NCI-H2029 (cell line): ENCODE measurements around the gene UMOD.
A peak's percentile ranks its signal among the peaks of the same experiment; 100 is the strongest.

Experiments used
- DNase-seq: peaks from one replicate; lab custom pipeline; 2025; lab: John Stamatoyannopoulos, UW

Gene UMOD

DNA sequence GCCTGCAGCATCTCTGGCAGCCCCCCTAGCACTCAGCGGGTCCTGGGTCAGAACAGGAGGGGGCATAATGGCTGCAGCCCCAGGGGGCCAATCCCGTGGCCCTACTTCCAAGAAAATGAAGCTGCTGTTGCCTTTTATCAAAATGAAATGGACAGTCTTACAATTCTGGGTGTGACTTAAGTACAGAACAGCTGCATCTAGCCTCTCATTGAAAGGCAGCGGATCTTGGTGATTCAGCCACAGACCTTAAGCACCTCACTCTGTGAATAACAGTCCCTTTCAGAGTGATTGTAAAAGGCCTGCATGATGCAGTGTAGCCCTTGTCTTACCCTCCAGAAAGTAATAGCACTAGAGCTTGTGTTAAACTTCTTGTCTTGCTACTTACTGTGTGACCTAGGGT is 11.5 kb upstream of the UMOD start:
- DNase-seq, result no peak

DNA sequence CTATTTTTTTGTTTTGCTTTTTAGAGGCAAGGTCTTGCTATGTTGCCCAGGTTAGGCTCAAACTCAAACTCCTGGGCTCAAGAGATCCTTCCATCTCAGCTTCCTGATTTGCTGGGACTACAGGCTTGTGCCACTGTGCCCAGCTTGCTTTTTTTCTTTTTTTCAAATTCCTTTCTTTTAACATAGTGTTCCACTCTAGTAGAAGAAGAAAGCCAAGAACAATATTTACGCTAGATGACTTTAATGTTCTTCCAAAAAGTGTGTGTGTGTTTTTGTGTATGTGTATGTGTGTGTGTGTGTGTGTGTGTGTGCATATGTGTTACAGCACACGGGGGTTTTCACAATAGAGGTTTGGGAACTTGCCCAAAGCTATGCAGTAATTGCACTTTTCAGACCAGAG is 10.7 kb upstream of the UMOD start:
- DNase-seq, result no peak

DNA sequence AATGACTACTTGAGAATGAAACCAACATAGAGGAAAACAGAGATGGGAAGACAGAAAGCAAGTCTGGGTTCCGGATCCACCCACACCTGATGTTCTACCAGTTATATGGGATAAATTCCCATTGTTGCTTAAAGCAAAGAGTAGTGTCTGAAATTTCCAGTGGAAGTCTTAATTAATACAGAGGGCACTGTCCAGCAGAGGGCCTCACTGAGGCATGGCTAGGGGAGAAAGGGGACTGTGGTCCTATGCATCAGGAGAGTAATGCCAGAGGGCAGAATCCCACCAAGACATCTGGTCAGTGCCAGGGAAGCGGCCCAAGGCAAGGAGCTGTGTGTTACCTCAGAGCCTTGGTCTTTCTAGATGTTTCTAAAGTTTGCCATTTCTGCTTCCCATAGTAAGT is 7.5 kb upstream of the UMOD start:
- DNase-seq, result no peak

DNA sequence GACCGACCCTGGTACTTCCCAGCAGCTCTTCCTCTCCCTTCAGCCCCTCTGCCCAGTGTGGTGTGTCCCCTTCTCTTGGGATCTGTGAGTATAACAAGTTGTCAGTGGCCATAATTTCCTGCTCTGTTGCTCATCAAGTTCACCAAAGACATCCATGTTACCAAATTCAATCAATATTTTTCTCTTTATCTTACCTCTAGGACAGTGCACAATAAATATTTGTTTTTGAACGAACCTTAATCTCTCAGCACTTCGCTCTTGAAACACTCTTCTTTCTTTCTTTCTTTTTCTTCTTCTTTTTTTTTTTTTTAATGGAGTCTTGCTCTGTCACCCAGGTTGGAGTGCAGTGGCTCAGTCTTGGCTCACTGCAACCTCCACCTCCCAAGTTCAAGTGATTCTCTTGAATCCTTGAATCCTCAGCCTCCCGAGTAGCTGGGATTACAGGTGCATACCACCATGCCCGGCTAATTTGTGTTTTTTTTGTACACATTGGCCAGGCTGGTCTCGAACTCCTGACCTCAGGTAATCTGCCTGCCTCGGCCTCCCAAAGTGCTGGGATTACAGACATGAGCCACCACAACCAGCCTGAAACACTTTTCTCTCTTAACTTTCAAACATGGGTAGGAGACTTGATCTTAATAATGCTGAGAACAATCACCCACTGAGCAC is 2.7 kb upstream of the UMOD start:
- no peak for DNase-seq

DNA sequence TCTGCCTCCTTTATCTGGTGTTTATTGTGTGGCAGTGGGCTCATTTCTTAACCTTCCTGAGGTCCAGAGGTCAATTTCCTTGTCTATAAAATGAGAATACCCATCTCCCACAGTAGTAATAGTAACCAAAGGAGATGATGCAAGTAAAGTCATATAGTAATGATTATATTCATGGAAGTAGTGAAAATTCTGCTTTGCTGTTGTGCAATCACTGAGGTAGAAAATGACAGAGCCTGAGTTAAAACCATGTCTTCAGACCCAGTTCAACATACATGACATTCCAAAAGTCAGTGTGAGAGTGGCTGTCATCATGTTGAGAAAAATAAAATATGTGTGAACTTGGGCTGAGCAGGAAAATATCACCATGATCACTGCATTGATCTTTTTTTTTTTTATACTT is 864 bp upstream of the UMOD start:
- no peak for DNase-seq

DNA sequence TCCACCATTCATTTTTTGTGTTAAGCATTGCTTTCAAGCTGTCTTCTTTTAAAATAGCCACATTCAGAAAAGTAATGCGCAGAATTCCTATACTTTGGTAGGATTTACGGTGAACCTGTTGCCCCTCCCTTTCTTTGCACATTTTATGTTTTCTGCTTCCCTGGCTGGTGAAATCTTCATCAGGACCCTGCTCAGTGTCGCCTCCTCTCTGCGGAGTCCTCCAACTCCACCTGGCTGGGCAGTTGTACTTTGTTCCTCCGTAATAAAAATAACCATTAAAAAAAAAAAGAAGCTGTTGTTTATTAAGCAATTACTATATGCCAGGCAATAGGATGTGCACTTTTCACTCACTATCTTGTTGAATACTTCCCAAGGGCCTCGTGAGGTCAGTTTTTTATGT is 2.9 kb downstream of the UMOD start:
- DNase-seq, result no peak

DNA sequence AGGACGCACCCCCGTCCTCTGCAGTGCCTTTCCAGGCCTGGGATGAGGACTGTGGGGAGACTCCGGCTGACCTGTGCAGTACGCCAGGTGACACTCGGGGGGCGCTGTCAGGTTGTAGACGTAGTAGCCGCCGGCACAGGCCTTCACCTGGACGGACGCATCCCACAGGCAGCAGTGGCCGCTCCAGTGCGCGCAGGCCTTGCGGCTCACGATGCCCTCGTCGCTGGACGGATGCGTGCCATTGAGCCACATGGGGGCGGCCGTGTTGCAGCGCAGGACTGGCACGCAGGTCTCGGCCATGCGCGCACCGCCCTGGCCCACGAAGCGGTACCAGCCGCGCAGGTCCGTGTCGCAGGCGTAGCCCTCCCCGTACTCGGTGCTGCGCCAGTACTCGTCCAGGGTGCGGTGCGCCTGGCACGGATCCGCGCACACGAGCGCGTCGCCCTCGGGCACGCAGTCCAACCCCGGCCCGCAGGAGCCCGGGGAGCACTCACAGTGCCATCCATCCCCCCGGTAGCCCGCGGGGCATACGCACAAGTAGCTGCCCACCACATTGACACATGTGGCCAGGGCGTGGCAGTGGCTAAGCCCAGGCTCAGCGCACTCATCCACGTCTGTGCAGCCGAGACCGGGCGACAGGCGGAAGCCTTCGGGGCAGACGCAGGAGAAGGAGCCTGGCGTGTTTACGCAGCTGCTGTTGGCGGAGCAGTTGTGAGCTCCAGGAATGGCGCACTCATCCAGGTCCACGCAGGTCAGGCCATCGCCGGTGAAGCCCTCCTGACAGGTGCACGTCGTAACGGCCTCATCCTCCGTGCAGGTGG is 3.9 kb downstream of the UMOD start:
- peak; percentile 65 for DNase-seq

DNA sequence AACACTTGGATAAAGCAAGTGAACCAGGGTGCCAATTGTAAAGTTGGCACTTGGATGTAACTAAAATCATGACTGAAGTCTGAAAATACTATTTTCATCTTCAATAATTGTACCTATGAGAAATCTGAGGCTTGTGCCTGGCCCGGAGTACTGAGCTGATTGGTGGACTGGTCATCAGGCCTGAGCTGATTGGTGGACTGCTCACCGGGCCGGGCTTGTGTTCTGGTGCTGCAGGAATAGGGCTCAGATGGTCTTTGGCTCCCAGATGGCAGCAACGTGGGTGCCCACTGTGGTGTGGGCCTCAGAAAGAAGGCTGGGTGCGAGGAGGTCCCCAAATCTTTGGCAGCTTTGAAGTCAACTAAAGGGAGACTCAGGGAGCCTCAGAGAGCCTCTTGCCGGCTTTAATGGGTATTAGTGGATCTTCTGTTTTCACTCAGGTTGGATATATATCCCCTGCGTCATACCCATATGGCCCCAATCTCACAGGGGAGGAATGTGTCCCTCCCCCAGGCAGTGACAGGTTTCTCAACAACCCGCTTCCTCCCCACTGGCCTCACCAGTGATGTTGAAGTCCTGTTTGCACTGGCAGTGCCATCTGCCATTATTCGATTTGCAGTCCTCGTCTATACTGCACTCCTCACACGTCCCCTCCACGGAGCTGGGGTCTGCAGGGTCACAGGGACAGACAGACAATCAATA is 4.7 kb downstream of the UMOD start:
- DNase-seq, result no peak

DNA sequence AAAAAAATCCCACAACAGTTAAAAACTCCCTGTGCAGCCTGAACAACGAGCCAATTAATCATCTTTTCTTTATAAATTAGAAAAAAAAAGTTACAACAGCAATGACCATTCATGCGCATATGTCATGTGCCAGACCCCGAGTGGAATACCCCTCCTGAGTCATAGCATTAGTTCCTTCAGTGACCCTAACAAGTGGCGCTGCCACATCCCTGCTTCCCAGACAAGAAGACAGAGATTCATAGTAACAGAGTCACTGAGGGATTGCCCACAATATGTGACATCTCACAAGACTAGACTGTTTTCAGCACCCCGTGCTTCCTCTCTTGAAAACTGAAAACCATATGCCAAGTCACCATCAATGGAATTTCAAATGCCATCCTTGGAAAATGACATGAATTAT is 7.9 kb downstream of the UMOD start:
- no peak for DNase-seq

DNA sequence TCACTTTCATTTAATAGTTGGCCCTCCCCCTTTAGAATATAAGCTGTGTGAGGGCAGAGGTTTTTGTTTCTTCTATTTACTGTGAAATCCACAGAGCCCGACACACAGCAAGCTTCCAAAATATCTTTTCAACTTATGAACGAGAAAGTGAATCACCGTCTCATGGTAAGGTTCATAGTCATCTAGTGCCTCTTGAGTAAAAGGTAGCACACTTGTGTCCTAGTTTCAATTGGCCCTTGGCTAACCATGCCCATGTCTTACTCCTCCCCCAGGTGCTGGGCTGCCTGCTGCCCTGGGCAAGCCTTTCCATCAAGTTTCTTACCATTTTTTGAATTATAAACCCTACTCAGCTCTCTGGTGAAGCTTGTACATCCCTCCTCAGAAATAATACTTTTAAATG is 12.8 kb downstream of the UMOD start:
- DNase-seq, result no peak

DNA sequence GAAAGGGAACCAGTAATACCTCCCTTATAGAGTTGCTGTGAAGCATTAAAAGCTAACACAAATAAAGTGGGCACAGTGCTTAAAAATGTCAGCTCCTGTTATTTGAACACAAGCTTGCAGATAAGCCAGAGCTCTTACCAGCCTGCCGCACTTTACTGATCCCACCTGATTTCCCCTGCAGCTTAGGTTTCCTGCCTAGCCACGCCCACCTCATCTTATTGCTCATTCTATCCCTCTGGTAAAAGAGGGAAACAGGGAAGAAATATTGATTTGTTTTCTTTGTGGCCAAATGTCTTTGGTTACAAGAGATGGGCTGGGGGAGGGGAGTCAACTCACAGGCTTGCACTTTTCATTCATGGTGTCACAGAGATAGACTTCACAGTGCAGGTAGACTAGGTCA is 15.6 kb downstream of the UMOD start:
- DNase-seq, result peak; percentile 26

DNA sequence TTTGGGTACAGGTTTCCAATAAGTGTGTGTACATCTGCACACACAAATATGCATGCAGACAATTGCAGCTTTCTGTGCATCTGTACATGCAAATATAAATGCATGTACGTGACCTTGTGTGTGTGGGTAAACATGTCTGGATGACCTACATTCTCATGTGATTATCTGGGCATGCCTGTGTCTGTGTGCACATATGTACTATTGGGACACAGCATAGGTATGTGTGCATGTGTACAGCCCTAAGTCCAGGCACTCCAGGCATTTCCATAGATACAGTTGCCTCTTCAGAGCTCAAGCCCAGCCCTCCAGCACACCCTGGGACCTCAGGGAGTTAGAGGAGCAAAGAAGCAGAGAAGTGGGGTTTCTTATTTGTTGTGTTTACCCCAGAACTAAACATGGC is 18.1 kb downstream of the UMOD start:
- no peak for DNase-seq

DNA sequence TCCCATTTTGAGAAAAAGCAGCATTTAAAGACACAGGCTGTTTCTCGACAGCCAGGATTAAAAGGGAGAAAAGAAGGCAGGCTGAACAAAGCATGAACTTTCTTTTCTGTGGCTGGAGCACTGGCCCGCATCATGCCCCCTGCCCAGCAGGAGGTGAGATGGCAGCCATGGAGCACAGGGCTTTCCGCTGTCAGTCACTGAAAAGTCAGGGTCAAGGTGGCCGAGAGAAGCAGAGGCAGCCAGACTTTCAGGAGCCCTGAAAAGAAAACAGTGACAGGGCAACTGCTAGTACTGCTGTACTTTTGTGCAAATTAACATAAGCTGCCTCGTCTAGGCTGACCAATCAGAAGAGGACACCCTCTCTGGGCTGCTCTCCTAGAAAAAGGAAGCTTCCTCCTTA is 19.4 kb downstream of the UMOD start:
- DNase-seq, result no peak

DNA sequence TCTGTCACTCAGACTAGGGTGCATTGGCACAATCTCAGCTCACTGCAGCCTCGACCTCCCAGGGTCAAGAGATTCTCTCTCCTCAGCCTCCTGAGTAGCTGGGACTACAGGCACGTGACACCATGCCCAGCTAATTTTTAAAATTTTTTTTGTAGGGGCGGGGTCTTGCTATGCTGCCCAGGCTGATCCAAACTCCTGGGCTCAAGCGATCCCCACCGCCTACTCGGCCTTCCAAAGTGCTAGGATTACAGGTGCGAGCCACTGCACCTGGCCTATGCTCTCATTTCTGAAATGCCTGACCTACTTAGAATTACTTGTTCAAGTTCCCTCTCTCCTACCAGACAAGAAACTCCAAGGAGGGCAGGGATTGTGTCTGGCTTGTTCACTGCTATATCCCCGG is 20.1 kb downstream of the UMOD start:
- no peak for DNase-seq

DNA sequence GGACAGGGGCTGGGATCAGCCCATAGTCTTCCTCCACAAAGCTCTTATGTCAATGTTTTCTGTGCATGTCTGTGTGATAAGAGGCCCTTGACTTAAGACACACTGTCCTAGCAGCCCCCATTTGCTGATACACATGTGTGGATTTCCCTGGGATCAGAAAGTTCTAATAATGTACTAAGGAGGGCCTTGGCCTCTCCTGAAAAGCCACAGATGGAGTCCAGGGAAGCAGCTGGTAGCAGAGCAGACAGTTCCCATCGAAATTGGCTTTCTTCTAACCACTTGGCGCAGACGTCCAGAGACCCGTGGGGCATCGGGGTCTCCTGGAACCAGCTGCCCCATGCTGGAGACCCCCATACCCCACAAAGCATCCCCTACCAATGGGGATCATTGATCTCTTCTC is 20.9 kb downstream of the UMOD start:
- no peak for DNase-seq

DNA sequence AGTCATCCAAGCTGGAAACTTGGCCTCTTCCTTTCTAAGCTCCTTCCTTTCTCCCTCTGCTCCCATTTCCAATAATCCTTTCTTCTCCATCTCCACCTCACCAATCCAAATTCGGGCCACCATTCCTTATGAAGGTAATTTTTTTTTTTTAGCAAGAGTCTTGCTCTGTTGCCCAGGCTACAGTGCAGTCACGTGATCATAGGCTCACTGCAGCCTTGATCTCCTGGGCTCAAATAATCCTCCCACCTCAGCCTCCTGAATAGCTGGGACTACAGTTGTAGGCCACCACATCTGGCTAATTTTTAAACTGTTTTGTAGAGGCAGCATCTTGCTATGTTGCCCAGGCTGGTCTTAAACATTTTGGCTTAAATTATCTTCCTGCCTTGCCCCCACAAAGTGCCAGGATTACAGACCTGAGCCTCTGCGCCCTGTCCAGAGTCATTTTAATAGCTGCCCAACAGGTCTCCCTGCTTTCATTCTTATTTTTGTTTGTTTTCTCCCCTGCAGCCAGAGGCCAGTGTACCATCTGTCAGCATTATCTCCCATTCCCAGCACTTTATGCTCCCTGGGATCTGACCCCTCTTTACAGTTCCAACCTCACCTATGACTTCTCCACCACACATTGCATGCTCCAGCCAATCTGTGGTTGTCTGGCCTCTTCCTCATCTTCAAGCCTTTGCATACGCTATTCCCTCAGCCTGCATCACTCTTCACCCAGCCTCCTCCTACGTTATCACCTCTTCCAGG is 22.9 kb downstream of the UMOD start:
- no peak for DNase-seq

DNA sequence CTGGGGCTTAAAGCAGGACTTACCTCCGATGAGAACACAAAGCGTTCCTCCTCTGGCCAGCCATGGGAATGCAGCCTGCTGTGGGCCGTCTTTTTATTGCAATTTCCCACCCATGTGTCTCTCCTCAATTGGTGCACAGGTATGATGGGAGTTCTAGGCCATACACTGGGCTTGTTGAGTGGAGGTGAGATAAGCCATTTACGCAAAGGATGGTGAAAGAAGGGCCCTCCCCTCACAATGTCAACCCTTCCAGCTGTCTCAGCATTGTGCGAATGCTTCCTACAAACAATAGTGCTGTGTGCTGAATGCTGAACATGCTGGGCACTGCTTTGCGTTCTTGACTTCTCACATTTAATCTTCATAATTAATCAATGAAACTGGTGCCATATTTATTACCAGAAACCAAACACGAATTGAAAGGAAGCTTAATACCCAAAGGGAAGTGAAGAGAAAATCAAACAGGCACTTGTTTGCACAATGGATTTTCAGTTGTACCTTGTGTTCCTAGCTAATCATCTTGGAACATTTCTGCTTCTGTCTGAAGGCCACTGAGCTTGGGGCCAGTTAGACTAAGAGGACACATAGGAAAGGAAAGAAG is 25.0 kb downstream of the UMOD start, which contains the start of gene GP2:
GP2 (minus strand) TSS at position 70 of the 598 bp plus-strand sequence. CDS start 1,082 bp downstream, outside the sequence.
- peak; percentile 17 for DNase-seq

DNA sequence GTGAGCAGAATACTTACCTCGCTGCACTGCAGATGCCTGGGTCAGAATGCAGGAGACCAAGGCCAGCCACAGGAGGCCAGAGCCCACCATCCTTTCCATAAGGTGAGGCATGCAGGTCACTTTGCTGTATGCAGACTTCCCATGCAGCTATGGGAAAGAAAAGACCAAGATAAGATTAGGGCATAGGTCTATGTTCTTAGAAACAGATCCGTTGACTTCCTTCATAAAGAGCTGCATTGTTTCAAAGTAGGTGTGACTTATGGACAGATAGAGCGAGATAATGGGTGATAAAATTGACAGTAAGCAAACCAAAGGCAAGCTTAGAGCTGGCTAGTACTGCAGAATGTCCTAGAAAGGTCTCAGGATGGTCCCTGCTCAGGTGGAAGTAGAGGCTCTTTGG is 26.2 kb downstream of the UMOD start:
- no peak for DNase-seq

DNA sequence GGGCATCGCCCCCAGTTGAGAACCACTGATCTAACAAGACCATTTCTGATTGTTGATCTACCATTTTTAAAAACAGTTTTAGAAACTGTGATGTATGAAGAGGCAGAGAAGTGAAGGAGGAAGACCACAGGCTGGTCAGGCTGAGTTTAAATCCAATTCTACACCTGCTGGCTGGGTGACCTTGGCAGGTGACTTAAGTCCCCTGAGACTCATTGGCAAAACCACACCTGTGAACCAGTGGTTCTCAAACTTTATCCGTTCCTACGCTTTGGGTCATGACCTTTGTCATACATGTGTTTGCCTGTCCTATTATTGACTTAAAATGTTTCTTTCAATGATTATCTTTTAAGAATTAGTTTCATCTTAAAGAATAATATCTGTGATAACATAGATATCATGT is 27.5 kb downstream of the UMOD start:
- DNase-seq, result no peak

DNA sequence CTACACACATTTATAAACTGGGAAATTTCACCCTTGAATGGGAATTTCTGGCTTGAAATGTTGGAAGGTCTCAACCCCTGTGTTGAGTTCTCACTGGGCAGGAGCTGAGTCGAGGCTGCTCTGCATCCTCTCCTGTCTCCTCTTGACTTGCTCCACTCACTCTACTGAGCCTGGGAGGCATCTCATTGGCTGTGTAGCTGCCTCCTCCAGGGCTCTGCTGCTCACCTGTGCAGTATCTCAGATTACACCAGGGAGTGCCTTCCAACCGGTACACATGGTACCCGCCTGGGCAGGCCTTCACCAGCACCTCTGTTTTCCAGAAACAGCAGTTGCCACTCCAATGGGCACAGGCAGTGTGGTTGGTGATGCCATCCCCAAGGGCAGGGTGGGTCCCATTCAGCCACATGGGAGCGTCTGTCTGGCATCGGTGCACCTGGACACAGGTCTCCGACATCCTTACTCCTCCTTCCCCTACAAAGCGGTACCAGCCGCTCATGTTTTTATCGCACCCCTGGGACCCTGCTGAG is 28.9 kb downstream of the UMOD start:
- peak; percentile 35 for DNase-seq

DNA sequence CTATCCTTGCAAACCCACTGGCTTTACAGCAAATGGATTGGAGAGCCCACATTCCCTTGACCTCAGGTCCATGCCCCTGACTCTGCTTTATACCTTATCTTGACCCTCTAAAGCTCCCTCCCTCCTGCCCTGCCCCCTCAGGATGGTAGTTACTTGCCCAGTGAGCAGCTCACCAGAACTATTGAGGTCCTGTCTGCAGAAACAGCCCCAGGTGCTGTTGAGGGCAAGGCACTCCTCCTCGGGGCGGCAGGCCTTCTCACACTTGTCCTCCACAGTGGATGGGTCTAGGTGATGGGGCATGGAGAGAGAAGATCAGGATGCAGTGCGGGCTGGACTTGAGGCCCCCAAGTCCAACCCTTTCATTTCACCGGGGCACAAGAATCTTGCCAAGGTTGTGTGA is 29.8 kb downstream of the UMOD start:
- no peak for DNase-seq

DNA sequence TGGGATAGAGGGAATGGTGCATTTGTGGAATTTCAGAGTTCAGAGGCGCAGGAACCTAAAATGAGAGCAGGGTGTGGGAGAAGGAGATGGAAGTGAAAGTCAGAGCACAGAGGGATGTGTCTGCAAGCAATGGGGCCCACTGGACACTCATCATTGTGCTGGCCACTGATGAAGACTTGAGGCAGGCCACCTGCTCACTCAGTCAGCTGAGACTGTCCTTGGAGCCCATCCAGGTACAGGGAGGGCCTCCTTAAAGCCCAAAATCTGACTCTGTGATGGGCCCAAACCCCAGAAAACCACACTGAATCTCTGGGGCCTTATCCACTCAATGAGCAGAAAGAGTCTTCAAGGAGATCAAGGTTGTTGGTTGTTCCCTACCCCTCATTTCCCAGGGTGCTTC is 30.8 kb downstream of the UMOD start:
- DNase-seq, result no peak
